ENCODE data around the gene LRRTM2.

LRRTM2 gene

GRCh38 chr5:138833726-138834480, 41.2 kb downstream of the LRRTM2 start:
- no peak for TF ChIP-seq CTCF (IDR thresholded peaks at IDR 0.05; ENCODE audit: poor library complexity, severe bottlenecking)
- Histone ChIP-seq H3K27ac (ENCODE audit: poor library complexity, severe bottlenecking) (no peak overlapping the region), H3K4me3 (ENCODE audit: severe bottlenecking) (no peak overlapping the region), H3K27me3 (ENCODE audit: insufficient read depth, poor library complexity, severe bottlenecking) (no peaks in the 10 kb centered on the region), H3K4me1 (ENCODE audit: insufficient read depth, poor library complexity, severe bottlenecking) (no peaks in the 10 kb centered on the region), H3K9me3 (ENCODE audit: severe bottlenecking) (peaks cover 7% of the 10 kb centered on the region), H3K36me3 (ENCODE audit: low read depth) (peaks cover 54% of the 10 kb centered on the region)
- ATAC-seq (ENCODE audit: low read depth): no peak
- DNase-seq (ENCODE audit: low spot score): no peak

- Histone ChIP-seq H3K9me3 (ENCODE audit: severe bottlenecking) (peaks cover 7% of the 10 kb centered on the region), H3K36me3 (ENCODE audit: low read depth) (peaks cover 57% of the 10 kb centered on the region), H3K4me3 (ENCODE audit: severe bottlenecking) (no peak overlapping the region), H3K4me1 (ENCODE audit: insufficient read depth, poor library complexity, severe bottlenecking) (no peaks in the 10 kb centered on the region), H3K27ac (ENCODE audit: poor library complexity, severe bottlenecking) (no peak overlapping the region), H3K27me3 (ENCODE audit: insufficient read depth, poor library complexity, severe bottlenecking) (no peaks in the 10 kb centered on the region)
- DNase-seq (ENCODE audit: low spot score) (no peak), ATAC-seq (ENCODE audit: low read depth) (no peak)
- no peak for TF ChIP-seq CTCF (IDR thresholded peaks at IDR 0.05; ENCODE audit: poor library complexity, severe bottlenecking)
Measured at GRCh38 chr5:138833080-138833479, 42.1 kb downstream of the LRRTM2 start.

GRCh38 chr5:138832218-138832617, 42.9 kb downstream of the LRRTM2 start:
- ATAC-seq (ENCODE audit: low read depth) (no peak), DNase-seq (ENCODE audit: low spot score) (no peak)
- Histone ChIP-seq H3K27ac (ENCODE audit: poor library complexity, severe bottlenecking) (no peak overlapping the region), H3K27me3 (ENCODE audit: insufficient read depth, poor library complexity, severe bottlenecking) (no peaks in the 10 kb centered on the region), H3K4me3 (ENCODE audit: severe bottlenecking) (no peak overlapping the region), H3K9me3 (ENCODE audit: severe bottlenecking) (peaks cover 7% of the 10 kb centered on the region), H3K4me1 (ENCODE audit: insufficient read depth, poor library complexity, severe bottlenecking) (no peaks in the 10 kb centered on the region), H3K36me3 (ENCODE audit: low read depth) (peaks cover 66% of the 10 kb centered on the region)
- no peak for TF ChIP-seq CTCF (IDR thresholded peaks at IDR 0.05; ENCODE audit: poor library complexity, severe bottlenecking)

GRCh38 chr5:138831703-138832102, 43.4 kb downstream of the LRRTM2 start:
- ATAC-seq (ENCODE audit: low read depth): no peak

More at GRCh38 chr5:138831703-138832102, 43.4 kb downstream of the LRRTM2 start:
- Histone ChIP-seq H3K27me3 (ENCODE audit: insufficient read depth, poor library complexity, severe bottlenecking) (no peaks in the 10 kb centered on the region), H3K4me3 (ENCODE audit: severe bottlenecking) (no peak overlapping the region), H3K4me1 (ENCODE audit: insufficient read depth, poor library complexity, severe bottlenecking) (no peaks in the 10 kb centered on the region), H3K36me3 (ENCODE audit: low read depth) (peaks cover 71% of the 10 kb centered on the region), H3K27ac (ENCODE audit: poor library complexity, severe bottlenecking) (no peak overlapping the region), H3K9me3 (ENCODE audit: severe bottlenecking) (peaks cover 7% of the 10 kb centered on the region)
- no peak for TF ChIP-seq CTCF (IDR thresholded peaks at IDR 0.05; ENCODE audit: poor library complexity, severe bottlenecking)
- DNase-seq (ENCODE audit: low spot score): no peak

Data from RWPE2 (cell line).